CD4-positive, alpha-beta T cell treated with Interleukin-6 at 100 ng/mL for 8 hours (primary cell): ENCODE results near the gene SAMM50.

ENCODE experiments used
- DNase-seq: peaks from one replicate; pipeline ENCODE4 v3.0.0-alpha.2; 2020; ENCODE audit warnings: mixed read lengths, low spot score

The SAMM50 gene

GRCh38 chr22:44028091-44028490 lies 72.8 kb downstream of the SAMM50 start:
- DNase-seq: no peak

GRCh38 chr22:44029069-44029468 lies 73.8 kb downstream of the SAMM50 start:
- DNase-seq: no peak

GRCh38 chr22:44030051-44030701 lies 74.9 kb downstream of the SAMM50 start:
- no peak for DNase-seq

GRCh38 chr22:44030702-44031082 lies 75.5 kb downstream of the SAMM50 start:
- no peak for DNase-seq

- no peak for DNase-seq
These were observed 76.1 kb downstream of the SAMM50 start for GRCh38 chr22:44031158-44031952.

GRCh38 chr22:44032126-44032730 lies 77.0 kb downstream of the SAMM50 start:
- no peak for DNase-seq

GRCh38 chr22:44033287-44033686 lies 78.0 kb downstream of the SAMM50 start:
- DNase-seq: no peak

- no peak for DNase-seq
These were observed 78.5 kb downstream of the SAMM50 start for GRCh38 chr22:44033694-44034093.

GRCh38 chr22:44037519-44038375 lies 82.5 kb downstream of the SAMM50 start:
- no peak for DNase-seq

- no peak for DNase-seq
These were observed 84.4 kb downstream of the SAMM50 start for GRCh38 chr22:44039566-44040171.

- no peak for DNase-seq
These were observed 87.3 kb downstream of the SAMM50 start for GRCh38 chr22:44042249-44043218.

- DNase-seq: no peak
These were observed 89.9 kb downstream of the SAMM50 start for GRCh38 chr22:44045145-44045544.
